ENCODE results near the gene EBP. TPM values are rescaled to one million over a fixed set of nuclear protein-coding genes. Genes with fewer than 3 reads are reported as not detected.
A peak's percentile ranks its signal among the peaks of the same experiment; 100 is the strongest.
"Not testable (repeated sequence)": the region's sequence is repeated elsewhere in the genome, so short reads cannot be mapped to it uniquely, and the experiment has no call there.

Gene EBP
- total RNA-seq, 1 donor from 2014 or later, result 93.7 TPM

GRCh38 chrX:48540480-48540879, 18.9 kb downstream of the EBP start:
- H3K4me3 ChIP-seq (ENCODE audit: low read depth, low read length), result peak overlapping the region; percentile 75
- no peak for DNase-seq (ENCODE audit: low read depth)
- TF ChIP-seq CTCF (conservative IDR thresholded peaks at IDR 0.05; ENCODE audit: low read depth, low read length), result no peak

DNA sequence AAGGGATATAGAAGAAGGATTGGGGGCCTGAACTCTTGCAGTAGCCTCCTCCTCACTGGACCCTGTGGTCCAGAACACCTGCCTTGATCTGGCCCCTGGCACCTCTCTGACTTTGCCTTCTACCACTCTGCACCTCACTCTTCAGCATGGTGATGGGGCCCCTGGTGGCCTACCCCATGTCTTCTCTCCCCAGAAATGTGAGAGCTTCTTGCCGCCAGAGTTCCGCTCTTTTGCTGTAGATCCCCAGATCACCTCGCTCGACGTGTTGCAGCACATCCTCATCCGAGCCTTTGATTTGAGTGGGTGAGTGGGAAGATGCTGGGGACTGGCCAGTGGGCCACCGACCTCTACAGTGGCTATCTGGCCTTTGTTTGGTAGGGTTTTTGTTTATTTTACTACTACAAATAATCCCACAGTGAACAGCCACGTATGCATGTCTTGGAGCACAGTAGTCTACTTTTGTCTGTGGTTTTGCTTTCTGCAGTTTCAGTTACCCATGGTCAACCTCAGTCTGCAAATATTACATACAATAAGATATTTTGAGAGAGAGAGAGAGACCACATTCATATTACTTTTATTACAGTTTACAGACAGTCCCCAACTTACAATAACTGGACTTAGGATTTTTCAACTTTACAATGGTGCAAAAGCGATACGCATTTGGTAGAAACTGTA, 19.7 kb downstream of the EBP start:
- no peak for DNase-seq (ENCODE audit: low read depth)
- H3K4me3 ChIP-seq (ENCODE audit: low read depth, low read length), result no peak overlapping the region
- TF ChIP-seq CTCF (conservative IDR thresholded peaks at IDR 0.05; ENCODE audit: low read depth, low read length), result no peak

- H3K4me3 ChIP-seq (ENCODE audit: low read depth, low read length), result no peak overlapping the region
- DNase-seq (ENCODE audit: low read depth), result no peak
- no peak for TF ChIP-seq CTCF (conservative IDR thresholded peaks at IDR 0.05; ENCODE audit: low read depth, low read length)
These were observed 27.3 kb downstream of the EBP start for GRCh38 chrX:48548871-48549270.

- not testable (repeated sequence) for DNase-seq (ENCODE audit: low read depth); H3K4me3 ChIP-seq (ENCODE audit: low read depth, low read length)
These were observed 34.2 kb downstream of the EBP start for GRCh38 chrX:48555731-48556325.

DNA sequence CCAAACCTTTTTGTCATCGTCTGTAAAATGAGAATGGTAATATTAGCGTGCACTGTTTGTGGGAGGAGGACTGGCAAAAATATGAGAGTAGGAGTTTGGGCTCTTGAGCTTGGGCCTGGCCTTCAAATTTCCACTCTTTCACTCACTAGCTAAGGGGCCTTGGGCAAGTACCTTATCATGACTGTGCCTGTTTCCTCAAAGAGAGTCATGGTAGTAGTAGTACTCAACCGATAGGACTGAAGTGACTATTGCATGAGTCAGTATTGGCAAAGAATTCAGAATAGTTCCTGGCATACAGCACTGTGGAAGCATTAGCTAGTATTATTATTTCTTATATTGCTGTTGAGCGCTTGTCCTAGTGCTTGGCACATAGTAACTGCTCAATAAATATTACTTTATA, 36.7 kb downstream of the EBP start:
- DNase-seq (ENCODE audit: low read depth), result no peak
- H3K4me3 ChIP-seq (ENCODE audit: low read depth, low read length), result no peak overlapping the region
- TF ChIP-seq CTCF (conservative IDR thresholded peaks at IDR 0.05; ENCODE audit: low read depth, low read length), result no peak

DNA sequence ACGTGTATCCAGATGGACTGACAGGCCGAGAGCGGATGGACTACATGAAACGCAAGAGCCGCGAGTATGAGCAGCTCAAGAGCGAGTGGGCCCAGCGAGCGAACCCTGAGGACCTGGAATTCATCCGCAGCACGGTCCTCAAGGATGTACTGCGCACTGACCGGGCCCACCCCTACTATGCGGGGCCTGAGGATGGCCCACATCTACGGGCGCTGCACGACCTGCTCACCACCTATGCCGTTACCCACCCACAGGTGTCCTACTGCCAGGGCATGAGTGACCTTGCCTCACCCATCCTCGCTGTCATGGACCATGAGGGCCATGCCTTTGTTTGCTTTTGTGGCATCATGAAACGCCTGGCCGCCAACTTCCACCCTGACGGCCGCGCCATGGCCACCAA, 38.0 kb downstream of the EBP start:
- no peak for DNase-seq (ENCODE audit: low read depth)
- H3K4me3 ChIP-seq (ENCODE audit: low read depth, low read length), result no peak overlapping the region
- TF ChIP-seq CTCF (conservative IDR thresholded peaks at IDR 0.05; ENCODE audit: low read depth, low read length), result no peak

- TF ChIP-seq CTCF (conservative IDR thresholded peaks at IDR 0.05; ENCODE audit: low read depth, low read length), result no peak
- no peak for DNase-seq (ENCODE audit: low read depth)
- no peak overlapping the region for H3K4me3 ChIP-seq (ENCODE audit: low read depth, low read length)
These were observed 38.4 kb downstream of the EBP start for GRCh38 chrX:48560056-48560455.

Measured in epithelial cell of proximal tubule (primary cell).